ENCODE data around the gene FOXRED2.

Gene FOXRED2

GRCh38 chr22:36463783-36464184 is 43.1 kb downstream of the FOXRED2 start:
- no peak for DNase-seq (ENCODE audit: extremely low read depth, low read depth)
- no peak for TF ChIP-seq CTCF (IDR thresholded peaks at IDR 0.05; ENCODE audit: low read depth, low read length)

GRCh38 chr22:36461665-36462649 is 44.9 kb downstream of the FOXRED2 start:
- TF ChIP-seq CTCF (IDR thresholded peaks at IDR 0.05; ENCODE audit: low read depth, low read length): no peak
- DNase-seq (ENCODE audit: extremely low read depth, low read depth): no peak

- DNase-seq (ENCODE audit: extremely low read depth, low read depth): no peak
- no peak for TF ChIP-seq CTCF (IDR thresholded peaks at IDR 0.05; ENCODE audit: low read depth, low read length)
Observed at GRCh38 chr22:36460202-36460601, 46.6 kb downstream of the FOXRED2 start.

GRCh38 chr22:36457688-36458450 is 49.0 kb downstream of the FOXRED2 start:
- no peak for TF ChIP-seq CTCF (IDR thresholded peaks at IDR 0.05; ENCODE audit: low read depth, low read length)
- DNase-seq (ENCODE audit: extremely low read depth, low read depth): peak; percentile 27

GRCh38 chr22:36456464-36456845 is 50.4 kb downstream of the FOXRED2 start:
- TF ChIP-seq CTCF (IDR thresholded peaks at IDR 0.05; ENCODE audit: low read depth, low read length): no peak
- no peak for DNase-seq (ENCODE audit: extremely low read depth, low read depth)

GRCh38 chr22:36455571-36456463 is 51.0 kb downstream of the FOXRED2 start:
- DNase-seq (ENCODE audit: extremely low read depth, low read depth): no peak
- no peak for TF ChIP-seq CTCF (IDR thresholded peaks at IDR 0.05; ENCODE audit: low read depth, low read length)

Data from AG09319 (cell line).